ENCODE data around the gene TXNDC16. TPM values are rescaled to one million over a fixed set of nuclear protein-coding genes. Genes with fewer than 3 reads are reported as not detected.
A peak's percentile ranks its signal among the peaks of the same experiment; 100 is the strongest.

TXNDC16 gene
- total and polyA plus RNA-seq, 9 of the 15 experiments (the other 6 are each of a cell fraction or from before 2014, with no cell fraction given), result 1.8 to 6.2 (median 4.9) TPM

DNA sequence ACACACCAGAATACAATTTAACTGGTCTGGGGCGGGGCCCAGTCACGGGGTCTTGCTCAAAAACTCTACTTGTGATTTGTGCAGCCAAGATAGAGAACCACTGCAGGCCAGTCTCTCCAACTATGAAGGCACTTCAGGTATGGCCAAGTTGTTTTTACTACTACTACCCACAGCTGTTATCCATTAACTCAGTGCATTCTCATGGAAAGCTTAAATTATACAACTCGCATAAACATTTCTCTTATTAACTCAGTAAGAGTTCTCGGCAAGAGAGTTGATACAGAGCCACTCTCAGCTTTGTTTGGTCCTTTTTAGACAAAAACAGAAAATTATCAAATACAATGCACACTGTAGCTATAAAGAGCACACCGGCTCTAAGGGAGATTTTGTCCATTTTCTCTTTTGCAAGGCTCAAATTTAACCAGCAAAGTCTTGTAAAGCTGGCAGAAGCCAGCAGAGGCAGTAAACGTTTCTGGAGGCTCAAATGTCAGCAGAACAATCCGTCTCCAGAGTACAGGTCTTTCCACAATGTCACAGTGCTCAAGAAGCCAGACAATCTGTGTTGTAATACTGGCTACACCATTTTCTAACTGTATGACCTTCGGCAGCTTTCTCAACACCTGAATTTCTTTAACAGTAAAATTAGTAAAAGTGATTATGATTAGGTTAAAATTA is 152.2 kb downstream of the TXNDC16 start:
- Histone ChIP-seq H3K4me2 (ENCODE audit: insufficient read depth, low read length) (no peak overlapping the region), H3K79me2 (ENCODE audit: control insufficient read depth, insufficient read depth, low read length) (no peaks in the 10 kb centered on the region), H3K27ac (ENCODE audit: extremely low read depth, low read depth, low read length) (no peak overlapping the region), H3K9ac (ENCODE audit: insufficient read depth in 1 of 2, low read depth in 2 of 2, low read length in 2 of 2) (no peak overlapping the region), H4K20me1 (replicated peaks; ENCODE audit: control insufficient read depth, insufficient read depth, low read length) (no peaks in the 10 kb centered on the region), H2AFZ (ENCODE audit: low read depth, low read length) (no peak overlapping the region), H3K36me3 (ENCODE audit: control insufficient read depth, insufficient read depth, low read length) (no peaks in the 10 kb centered on the region), H3K27me3 (ENCODE audit: control insufficient read depth in 2 of 2, insufficient read depth in 2 of 2, low read length in 2 of 2) (no peaks in the 10 kb centered on the region; a peak in 2 of 5 replicates), H3K9me1 (ENCODE audit: control insufficient read depth, insufficient read depth, low read length) (no peaks in the 10 kb centered on the region), H3K4me3 (no peak overlapping the region), H3K4me1 (replicated peaks in 1 of 2; ENCODE audit: control insufficient read depth in 2 of 2, insufficient read depth in 2 of 2, low read length in 2 of 2) (no peaks in the 10 kb centered on the region), H3K9me3 (replicated peaks; ENCODE audit: control insufficient read depth, insufficient read depth, low read depth, low read length) (no peaks in the 10 kb centered on the region)
- DNase-seq (ENCODE audit: extremely low read depth in 1 of 4, low spot score in 3 of 4) (no peak), ATAC-seq (peak; percentile 33; the same call in 1 of the 3 replicates), FAIRE-seq (no peak)
- no TSS peak for BruUV-seq (replicated peaks)
- no peak for TF ChIP-seq ELF4 (CRISPR knock-in tag; IDR thresholded peaks at IDR 0.05)
- no peak for TF ChIP-seq NFIX (CRISPR knock-in tag; IDR thresholded peaks at IDR 0.05; ENCODE audit: low read depth)
- TF ChIP-seq YY1 (IDR thresholded peaks at IDR 0.05; ENCODE audit: borderline replicate concordance in 1 of 3, control insufficient read depth in 1 of 3, extremely low read depth in 1 of 3, insufficient read depth in 3 of 3, insufficient read length in 1 of 3, insufficient replicate concordance in 2 of 3, low read depth in 1 of 3, low read length in 2 of 3), result no peak
- no peak for TF ChIP-seq PCBP2 (IDR thresholded peaks at IDR 0.05; ENCODE audit: low read depth, low read length, poor library complexity, severe bottlenecking)
- no peak for TF ChIP-seq SRF (CRISPR knock-in tag; IDR thresholded peaks at IDR 0.05)
- TF ChIP-seq, protein P1, sequence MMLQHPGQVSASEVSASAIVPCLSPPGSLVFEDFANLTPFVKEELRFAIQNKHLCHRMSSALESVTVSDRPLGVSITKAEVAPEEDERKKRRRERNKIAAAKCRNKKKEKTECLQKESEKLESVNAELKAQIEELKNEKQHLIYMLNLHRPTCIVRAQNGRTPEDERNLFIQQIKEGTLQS (IDR thresholded peaks at IDR 0.05), result no peak
- TF ChIP-seq, protein P1 (CRISPR knock-in tag; conservative IDR thresholded peaks at IDR 0.05), result no peak
- in situ Hi-C loops (cut with MboI), result no loop called here
- CTCF ChIA-PET (ENCODE audit: low intra/inter-chr PET ratio), result no interaction called here
- intact Hi-C loops (cut with micrococcal nuclease), result no loop called here
- POLR2A ChIA-PET, result interaction anchor here (0.8 to 1.0 kb wide), 2 partner anchors 10 to 12 kb away, joined by 3 read pairs; no protein-coding TSS in a partner anchor
- WGBS (ENCODE audit: insufficient coverage, low coverage, missing lambda C conversion rate), result under 1% methylated on average over 8 of the region's 8 CpGs

Measured in K562 (cell line).